Esophagus (tissue), 2 donors: Measurements from ENCODE around the gene MBNL2. TPM values are rescaled to one million over a fixed set of nuclear protein-coding genes. Genes with fewer than 3 reads are reported as not detected.

Source experiments
- H3K27ac ChIP-seq, 2 donors: one replicate each; pipeline ENCODE4 v1.5.1; 2013; ENCODE audit warnings: low read depth in 2 of 2, mild to moderate bottlenecking in 2 of 2, inconsistent platforms in 1 of 2, low read length in 1 of 2, moderate library complexity in 1 of 2
- H3K27me3 ChIP-seq, 2 donors: one replicate each; pipeline ENCODE4 v1.6.1; 2013; ENCODE audit warnings: low read length in 2 of 2, control low read depth in 1 of 2, mild to moderate bottlenecking in 1 of 2; ENCODE audit not compliant: insufficient read depth in 2 of 2, control insufficient read depth in 1 of 2
- H3K36me3 ChIP-seq, 2 donors: one replicate each; pipeline ENCODE4 v1.6.1; 2013; ENCODE audit warnings: low read length in 1 of 2; ENCODE audit not compliant: control insufficient read depth in 2 of 2, insufficient read depth in 2 of 2
- H3K4me1 ChIP-seq, 2 donors: one replicate each; pipeline ENCODE4 v1.6.1; 2013; ENCODE audit warnings: low read length in 1 of 2; ENCODE audit not compliant: control insufficient read depth in 2 of 2, insufficient read depth in 2 of 2
- H3K4me3 ChIP-seq, 2 donors: one replicate each; pipeline ENCODE4 v1.5.1; 2013; ENCODE audit warnings: low read length in 2 of 2, mild to moderate bottlenecking in 2 of 2, low read depth in 1 of 2, moderate library complexity in 1 of 2
- H3K9me3 ChIP-seq, 2 donors: one replicate each; pipeline ENCODE4 v1.6.1; 2013; ENCODE audit warnings: mild to moderate bottlenecking in 2 of 2, low read depth in 1 of 2, low read length in 1 of 2, moderate library complexity in 1 of 2; ENCODE audit not compliant: control insufficient read depth in 2 of 2, insufficient read depth in 1 of 2
- WGBS, 2 donors: extraction: QIAGEN DNeasy Blood & Tissue Kit; methylation state at CpG; one replicate each; pipeline ENCODE4 v1.1.7; 2013; 5-methylcytosine and 5-hydroxymethylcytosine counted together
- polyA plus RNA-seq, 2 donors: library from polyadenylated mRNA; stranded (reverse); fragments of 200-250 nt; gene quantifications; one replicate each; pipeline ENCODE4 v1.2.3, GENCODE V29; 2013
- donor health status: healthy with polysubstance abuse.
- donor health status: Bipolar disorder and iron deficiency.

The MBNL2 gene
- polyA plus RNA-seq, 2 donors, result 4.9 to 10.3 TPM

- Histone ChIP-seq H3K9me3 (no peaks in the 10 kb centered on the region), H3K4me1 (no peaks in the 10 kb centered on the region), H3K36me3 (no peaks in the 10 kb centered on the region), H3K27ac (no peak overlapping the region), H3K4me3 (no peak overlapping the region), H3K27me3 (no peaks in the 10 kb centered on the region)
- 64 to 75% methylated on average over 3 of the region's 3 CpGs for WGBS, 2 donors
Observed at GRCh38 chr13:97401421-97401820, 179.3 kb downstream of the MBNL2 start.

GRCh38 chr13:97403893-97404750 is 182.0 kb downstream of the MBNL2 start:
- Histone ChIP-seq H3K4me3 (no peak overlapping the region), H3K27me3 (no peaks in the 10 kb centered on the region), H3K36me3 (no peaks in the 10 kb centered on the region), H3K4me1 (no peaks in the 10 kb centered on the region), H3K9me3 (no peaks in the 10 kb centered on the region), H3K27ac (no peak overlapping the region)
- WGBS, 2 donors, result 89 to 91% methylated on average over 3 of the region's 3 CpGs

GRCh38 chr13:97407540-97407939 is 185.4 kb downstream of the MBNL2 start:
- Histone ChIP-seq H3K4me1 (no peaks in the 10 kb centered on the region), H3K4me3 (no peak overlapping the region), H3K27ac (no peak overlapping the region), H3K9me3 (no peaks in the 10 kb centered on the region), H3K36me3 (no peaks in the 10 kb centered on the region), H3K27me3 (peaks cover 0 to 2% of the 10 kb centered on the region in 2 donors)
- WGBS, 2 donors, result 78 to 84% methylated on average over 2 of the region's 2 CpGs

GRCh38 chr13:97408938-97409337 is 186.8 kb downstream of the MBNL2 start:
- H3K9me3 ChIP-seq, result no peaks in the 10 kb centered on the region
- H3K4me3 ChIP-seq, result no peak overlapping the region
- H3K27me3 ChIP-seq, result peaks cover 0 to 2% of the 10 kb centered on the region in 2 donors
- H3K27ac ChIP-seq, result no peak overlapping the region
- no peaks in the 10 kb centered on the region for H3K36me3 ChIP-seq
- WGBS, 2 donors, result 94 to 96% methylated on average over 2 of the region's 2 CpGs
- no peaks in the 10 kb centered on the region for H3K4me1 ChIP-seq

- no peaks in the 10 kb centered on the region for H3K9me3 ChIP-seq
- H3K27ac ChIP-seq, result no peak overlapping the region
- no peaks in the 10 kb centered on the region for H3K4me1 ChIP-seq
- H3K4me3 ChIP-seq, result no peak overlapping the region
- WGBS, 2 donors, result 81 to 82% methylated on average over 6 of the region's 6 CpGs
- no peaks in the 10 kb centered on the region for H3K36me3 ChIP-seq
- peaks cover 0 to 2% of the 10 kb centered on the region in 2 donors for H3K27me3 ChIP-seq
Observed at GRCh38 chr13:97411984-97412383, 189.9 kb downstream of the MBNL2 start.

- WGBS, 2 donors, result 24 to 40% methylated on average over 1 of the region's 1 CpG
- H3K27me3 ChIP-seq, result peaks cover 0 to 2% of the 10 kb centered on the region in 2 donors
- H3K9me3 ChIP-seq, result no peaks in the 10 kb centered on the region
- H3K4me1 ChIP-seq, result no peaks in the 10 kb centered on the region
- no peaks in the 10 kb centered on the region for H3K36me3 ChIP-seq
- H3K27ac ChIP-seq, result no peak overlapping the region
- H3K4me3 ChIP-seq, result no peak overlapping the region
Observed at GRCh38 chr13:97413694-97414093, 191.6 kb downstream of the MBNL2 start.

- WGBS, 2 donors, result 58 to 68% methylated on average over 4 of the region's 4 CpGs
- Histone ChIP-seq H3K4me1 (no peaks in the 10 kb centered on the region), H3K9me3 (no peaks in the 10 kb centered on the region), H3K4me3 (no peak overlapping the region), H3K27me3 (peaks cover 0 to 2% of the 10 kb centered on the region in 2 donors), H3K36me3 (no peaks in the 10 kb centered on the region), H3K27ac (no peak overlapping the region)
Observed at GRCh38 chr13:97414392-97414791, 192.3 kb downstream of the MBNL2 start.

- Histone ChIP-seq H3K27ac (no peak overlapping the region), H3K9me3 (no peaks in the 10 kb centered on the region), H3K4me1 (no peaks in the 10 kb centered on the region), H3K36me3 (no peaks in the 10 kb centered on the region), H3K4me3 (no peak overlapping the region), H3K27me3 (no peaks in the 10 kb centered on the region)
- 42 to 52% methylated on average over 5 of the region's 5 CpGs for WGBS, 2 donors
Observed at GRCh38 chr13:97417698-97418097, 195.6 kb downstream of the MBNL2 start.

GRCh38 chr13:97422118-97423054 is 200.3 kb downstream of the MBNL2 start:
- H3K36me3 ChIP-seq, result no peaks in the 10 kb centered on the region
- no peak overlapping the region for H3K27ac ChIP-seq
- H3K4me1 ChIP-seq, result no peaks in the 10 kb centered on the region
- no peaks in the 10 kb centered on the region for H3K9me3 ChIP-seq
- H3K27me3 ChIP-seq, result no peaks in the 10 kb centered on the region
- H3K4me3 ChIP-seq, result no peak overlapping the region
- 81% methylated on average over 8 of the region's 8 CpGs for WGBS, 2 donors
